WI38 (cell line): ENCODE data around the gene ABCG2.

Source experiments
- H3K4me3 ChIP-seq: 2 replicates; pipeline ENCODE4 v1.5.1; 2011; ENCODE audit warnings: low read depth, mild to moderate bottlenecking, control low read depth, low read length
- TF ChIP-seq, protein P1 (sequence below): IDR thresholded peaks from 2 replicates; pipeline ENCODE4 v1.5.1; 2012; ENCODE audit warnings: low read depth, mild to moderate bottlenecking, control low read depth, low read length

Gene ABCG2

DNA sequence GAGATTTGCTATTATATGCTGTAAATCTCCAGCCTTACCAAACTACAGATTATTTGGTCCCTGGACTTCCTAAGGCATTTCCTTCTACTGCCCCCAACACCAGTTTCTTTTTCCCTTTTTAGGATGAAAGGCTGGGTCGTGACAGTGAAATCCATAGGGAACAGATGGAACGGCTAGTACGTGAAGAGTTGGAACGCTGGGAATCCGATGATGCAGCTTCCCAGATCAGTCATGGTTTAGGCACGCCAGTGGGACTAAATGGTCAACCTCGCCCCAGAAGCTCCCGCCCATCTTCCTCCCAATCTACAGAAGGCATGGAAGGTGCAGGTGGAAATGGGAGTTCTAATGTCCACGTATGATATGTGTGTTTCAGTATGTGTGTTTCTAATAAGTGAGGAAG is 83.1 kb downstream of the ABCG2 start:
- TF ChIP-seq, protein P1, sequence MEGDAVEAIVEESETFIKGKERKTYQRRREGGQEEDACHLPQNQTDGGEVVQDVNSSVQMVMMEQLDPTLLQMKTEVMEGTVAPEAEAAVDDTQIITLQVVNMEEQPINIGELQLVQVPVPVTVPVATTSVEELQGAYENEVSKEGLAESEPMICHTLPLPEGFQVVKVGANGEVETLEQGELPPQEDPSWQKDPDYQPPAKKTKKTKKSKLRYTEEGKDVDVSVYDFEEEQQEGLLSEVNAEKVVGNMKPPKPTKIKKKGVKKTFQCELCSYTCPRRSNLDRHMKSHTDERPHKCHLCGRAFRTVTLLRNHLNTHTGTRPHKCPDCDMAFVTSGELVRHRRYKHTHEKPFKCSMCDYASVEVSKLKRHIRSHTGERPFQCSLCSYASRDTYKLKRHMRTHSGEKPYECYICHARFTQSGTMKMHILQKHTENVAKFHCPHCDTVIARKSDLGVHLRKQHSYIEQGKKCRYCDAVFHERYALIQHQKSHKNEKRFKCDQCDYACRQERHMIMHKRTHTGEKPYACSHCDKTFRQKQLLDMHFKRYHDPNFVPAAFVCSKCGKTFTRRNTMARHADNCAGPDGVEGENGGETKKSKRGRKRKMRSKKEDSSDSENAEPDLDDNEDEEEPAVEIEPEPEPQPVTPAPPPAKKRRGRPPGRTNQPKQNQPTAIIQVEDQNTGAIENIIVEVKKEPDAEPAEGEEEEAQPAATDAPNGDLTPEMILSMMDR = no peak
- no peak overlapping the region for H3K4me3 ChIP-seq

DNA sequence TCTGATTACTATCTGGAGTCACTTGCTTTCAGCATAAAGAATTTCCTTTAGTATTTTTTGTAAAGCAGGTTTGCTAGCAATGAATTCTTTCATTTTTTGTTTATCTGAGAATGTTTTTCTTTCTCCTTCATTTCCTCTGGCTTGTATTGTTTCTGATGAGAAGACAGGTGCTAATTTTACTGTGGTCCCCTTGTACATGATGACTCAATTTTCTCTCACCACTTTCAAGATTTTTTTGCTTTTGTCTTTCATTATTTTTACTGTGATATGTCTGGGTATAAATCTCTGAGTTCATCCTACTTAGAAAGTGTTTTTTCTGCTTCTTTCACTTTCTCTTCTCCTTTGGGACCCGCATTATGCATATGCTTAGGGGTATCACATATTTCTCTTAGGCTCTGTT is 88.4 kb downstream of the ABCG2 start:
- TF ChIP-seq, protein P1 = no peak
- no peak overlapping the region for H3K4me3 ChIP-seq

DNA sequence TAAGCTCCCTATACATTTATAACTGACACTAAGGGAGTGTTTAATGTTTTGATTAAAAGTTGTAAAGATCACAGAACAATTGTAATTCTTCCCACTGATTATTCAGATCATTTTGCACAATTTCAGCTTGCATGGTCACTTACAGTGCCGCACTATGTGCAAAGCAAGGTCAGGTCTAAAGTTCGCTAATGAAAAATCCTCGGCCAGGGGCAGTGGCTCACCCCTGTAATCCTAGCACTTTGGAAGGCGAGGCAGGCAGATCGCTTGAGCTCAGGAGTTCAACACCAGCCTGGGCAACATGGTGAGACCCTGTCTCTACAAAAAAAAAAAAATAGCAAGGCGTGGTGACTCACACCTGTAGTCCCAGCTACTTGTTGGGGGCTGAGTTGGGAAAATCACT is 94.0 kb downstream of the ABCG2 start:
- no peak overlapping the region for H3K4me3 ChIP-seq
- TF ChIP-seq, protein P1 = no peak

DNA sequence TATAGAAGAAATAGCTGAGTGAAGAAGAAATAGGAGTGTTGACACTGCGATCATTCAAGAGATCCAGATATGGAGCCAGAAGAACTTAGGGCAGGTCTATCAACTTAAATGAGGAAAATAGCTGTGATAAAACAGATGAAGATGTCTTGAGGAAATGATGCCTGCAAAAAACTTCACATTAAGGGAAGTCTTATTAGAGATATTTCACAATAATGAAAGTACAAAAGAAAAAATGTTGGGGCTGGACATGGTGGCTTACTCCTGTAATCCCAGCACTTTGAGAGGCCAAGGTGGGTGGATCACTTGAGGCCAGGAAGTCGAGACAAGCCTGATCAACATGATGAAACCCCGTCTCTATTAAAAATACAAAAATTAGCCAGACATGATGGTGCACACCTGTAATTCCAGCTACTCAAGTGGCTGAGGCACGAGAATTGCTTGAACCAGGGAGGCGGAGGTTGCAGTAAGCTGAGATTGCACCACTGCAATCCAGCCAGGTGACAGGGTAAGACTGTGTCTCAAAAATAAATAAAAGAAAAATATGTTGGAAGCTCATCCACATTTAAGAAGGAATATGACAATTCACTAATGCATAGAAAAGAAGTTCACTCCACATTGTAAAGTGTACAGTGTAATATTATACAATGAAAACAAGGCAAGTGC is 94.7 kb downstream of the ABCG2 start:
- no peak overlapping the region for H3K4me3 ChIP-seq
- TF ChIP-seq, protein P1 = no peak

DNA sequence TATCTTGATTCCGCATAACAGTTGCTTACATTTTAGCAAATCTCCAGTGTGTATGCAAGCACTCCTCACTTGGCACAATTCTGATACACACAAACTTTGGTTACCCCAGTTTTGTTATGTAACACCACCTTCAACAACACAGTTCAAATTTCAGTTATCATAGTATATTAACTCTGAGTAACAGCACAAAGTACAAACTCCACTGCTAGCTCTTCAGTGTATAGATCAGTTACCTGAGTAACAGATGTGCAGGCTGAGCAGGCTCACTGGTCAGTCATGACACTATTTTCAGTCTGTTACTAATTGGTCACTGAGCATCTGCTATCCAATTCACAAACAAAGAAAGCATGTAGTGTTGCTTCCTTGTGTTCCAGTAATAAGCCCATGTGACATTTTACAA is 95.6 kb downstream of the ABCG2 start:
- TF ChIP-seq, protein P1 = no peak
- H3K4me3 ChIP-seq = no peak overlapping the region

DNA sequence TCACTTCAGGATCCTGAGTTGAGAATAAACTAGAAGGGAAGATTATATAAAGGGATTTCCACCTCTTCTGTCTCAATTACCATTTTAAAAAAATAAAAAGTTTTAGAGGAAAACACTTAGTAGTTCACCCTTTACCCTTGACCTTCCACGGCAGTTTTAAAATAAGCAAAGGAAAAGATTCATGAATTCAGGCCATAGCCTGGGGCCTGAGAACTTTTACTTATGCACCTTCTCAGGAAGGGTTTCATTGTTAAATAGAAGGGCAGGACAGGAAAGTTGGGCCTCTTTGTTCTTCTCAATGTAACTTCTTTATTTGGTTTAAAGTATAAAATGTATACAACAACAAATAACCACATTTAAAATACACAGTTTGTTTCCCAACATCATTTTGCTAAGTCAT is 96.1 kb downstream of the ABCG2 start:
- TF ChIP-seq, protein P1 = no peak
- H3K4me3 ChIP-seq = no peak overlapping the region

DNA sequence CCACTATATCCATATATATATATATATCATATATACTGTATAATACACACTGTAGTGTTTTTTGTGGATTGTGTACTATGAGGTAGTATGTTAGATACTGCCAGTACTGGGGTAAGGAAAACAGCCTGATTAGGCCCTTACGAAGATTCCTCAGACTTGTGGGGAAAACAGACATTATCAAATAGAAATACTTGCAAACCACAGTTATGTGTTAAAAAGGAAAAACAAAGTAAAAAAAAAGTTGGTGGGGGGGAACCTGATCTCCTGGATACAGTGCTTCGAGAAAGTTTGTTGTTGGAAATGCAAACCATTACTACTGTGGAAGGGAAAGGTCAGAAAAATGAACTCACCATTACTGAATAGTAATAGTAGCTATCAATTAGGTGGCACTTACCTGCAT is 98.0 kb downstream of the ABCG2 start:
- H3K4me3 ChIP-seq = no peak overlapping the region
- TF ChIP-seq, protein P1 = no peak
